Activated effector memory CD4-positive, alpha-beta T cell treated with Interleukin-2 at 50 U/mL for 16 hours (primary cell): ENCODE data around the gene CTTNBP2.

ENCODE experiments used
- DNase-seq: peaks from one replicate; pipeline ENCODE4 v3.0.0-alpha.2; 2020

CTTNBP2 gene

GRCh38 chr7:117816727-117817126 is 56.5 kb downstream of the CTTNBP2 start:
- DNase-seq, result no peak

DNA sequence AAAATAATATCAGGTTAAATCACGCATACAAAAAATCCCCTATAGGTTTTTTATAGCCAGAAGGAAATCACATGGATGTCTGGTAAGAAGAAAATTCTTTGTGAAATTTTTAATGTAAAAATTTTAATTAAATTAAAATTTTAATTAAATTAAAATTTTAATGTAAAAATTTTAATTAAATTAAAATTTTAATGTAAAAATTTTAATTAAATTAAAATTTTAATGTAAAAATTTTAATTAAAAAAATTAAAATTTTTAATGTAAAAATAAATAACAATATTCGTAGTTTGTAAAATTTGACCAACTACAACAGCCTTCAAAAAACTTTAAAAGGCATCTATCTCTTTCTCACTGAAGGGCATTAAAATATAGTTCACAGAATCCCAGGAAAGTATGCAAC is 61.5 kb downstream of the CTTNBP2 start:
- no peak for DNase-seq

- no peak for DNase-seq
Measured at GRCh38 chr7:117810642-117811512, 62.4 kb downstream of the CTTNBP2 start.

- DNase-seq, result no peak
Measured at GRCh38 chr7:117809958-117810357, 63.3 kb downstream of the CTTNBP2 start.

- DNase-seq, result no peak
Measured at GRCh38 chr7:117808910-117809705, 64.1 kb downstream of the CTTNBP2 start.

GRCh38 chr7:117808341-117808757 is 64.9 kb downstream of the CTTNBP2 start:
- no peak for DNase-seq

- no peak for DNase-seq
Measured at GRCh38 chr7:117807676-117808075, 65.6 kb downstream of the CTTNBP2 start.

DNA sequence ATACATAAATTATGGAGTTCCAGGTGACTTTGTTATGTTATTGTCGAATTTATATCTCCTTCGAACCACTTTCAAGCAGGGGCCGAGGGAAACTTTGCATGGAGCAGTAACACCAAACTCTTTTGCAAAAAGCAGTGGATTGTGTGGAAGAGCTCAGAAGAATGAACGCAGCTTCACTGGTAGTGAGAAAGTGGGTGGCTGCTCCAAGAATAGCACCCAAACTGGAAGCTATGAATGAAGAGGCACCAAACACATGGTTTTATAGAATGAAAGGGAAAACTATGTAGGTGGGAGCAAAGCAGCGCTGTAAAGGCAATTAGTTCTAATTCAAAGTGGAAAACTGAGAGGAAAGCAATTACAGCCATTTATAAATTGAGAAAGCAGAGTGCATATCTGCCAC is 67.2 kb downstream of the CTTNBP2 start:
- DNase-seq, result no peak

DNA sequence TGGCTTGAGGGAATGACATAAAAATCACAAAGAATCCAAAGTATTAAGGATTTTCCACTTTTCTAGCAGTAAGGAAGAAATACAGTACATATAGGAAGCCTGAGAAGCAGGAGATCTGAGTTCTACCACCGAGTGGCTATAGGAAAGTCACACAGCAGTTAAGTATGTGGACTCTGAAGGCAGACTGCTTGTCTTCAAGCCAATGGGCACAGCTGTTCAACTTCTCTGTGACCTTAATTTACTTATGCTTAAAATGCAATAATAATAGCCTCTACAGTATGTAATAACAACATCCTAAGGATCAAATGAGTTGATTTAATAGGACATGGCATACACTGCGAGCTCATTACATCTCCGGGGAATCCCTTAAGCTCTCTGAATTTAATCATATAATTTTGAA is 68.0 kb downstream of the CTTNBP2 start:
- DNase-seq, result no peak

GRCh38 chr7:117803476-117803875 is 69.8 kb downstream of the CTTNBP2 start:
- DNase-seq, result no peak

DNA sequence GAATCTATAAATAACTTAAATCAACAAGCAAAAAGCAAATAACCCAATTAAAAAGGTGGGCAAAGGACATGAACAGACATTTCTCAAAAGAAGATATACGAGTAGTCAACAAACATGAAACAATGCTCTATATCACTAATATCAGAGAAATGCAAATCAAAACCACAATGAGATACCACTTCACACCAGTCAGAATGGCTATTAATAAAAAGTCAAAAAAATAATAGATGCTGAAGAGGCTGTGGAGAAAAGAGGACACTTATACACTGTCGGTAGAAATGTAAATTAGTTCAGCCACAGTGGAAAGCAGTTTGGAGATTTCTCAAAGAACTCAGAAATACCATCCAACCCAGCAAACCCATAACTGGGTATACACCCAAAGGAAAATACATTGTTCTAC is 70.6 kb downstream of the CTTNBP2 start:
- no peak for DNase-seq

DNA sequence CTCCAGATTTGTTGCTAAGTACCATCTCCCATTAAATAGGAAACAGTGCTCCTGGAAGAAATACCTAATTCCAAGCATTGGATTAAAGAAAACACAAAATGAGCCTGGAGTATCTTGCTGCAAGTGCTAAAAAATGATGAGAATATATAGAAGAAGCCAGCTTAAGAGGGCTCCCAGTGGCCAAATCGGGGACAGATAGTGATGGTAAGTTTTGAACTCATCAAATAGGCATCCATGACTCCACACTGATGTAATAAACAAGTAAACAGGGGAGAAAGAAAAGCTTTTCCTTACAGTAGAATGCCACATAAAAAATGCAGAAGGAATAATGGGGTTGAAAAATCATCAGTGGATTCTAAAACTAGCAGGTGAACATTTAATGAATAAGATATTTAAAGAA is 72.4 kb downstream of the CTTNBP2 start:
- DNase-seq, result no peak

DNA sequence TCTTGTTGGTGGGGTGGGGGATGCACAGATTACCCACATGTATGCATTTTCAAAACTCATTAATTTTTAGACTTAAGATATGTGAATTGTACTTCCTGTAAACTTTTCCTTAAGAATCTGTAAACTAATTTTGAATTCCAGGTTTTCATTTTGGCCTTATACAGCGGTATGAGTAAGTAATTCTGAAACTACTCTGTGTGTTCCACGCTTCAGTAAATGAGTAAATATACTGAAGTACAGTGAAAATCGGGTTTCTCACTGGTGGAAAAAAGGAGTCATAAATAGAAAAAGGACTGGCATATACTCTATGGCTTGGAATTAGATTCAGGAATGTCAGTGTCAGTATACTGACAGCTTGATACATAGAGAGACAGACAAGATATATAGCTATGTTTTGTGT is 72.8 kb downstream of the CTTNBP2 start:
- DNase-seq, result no peak

DNA sequence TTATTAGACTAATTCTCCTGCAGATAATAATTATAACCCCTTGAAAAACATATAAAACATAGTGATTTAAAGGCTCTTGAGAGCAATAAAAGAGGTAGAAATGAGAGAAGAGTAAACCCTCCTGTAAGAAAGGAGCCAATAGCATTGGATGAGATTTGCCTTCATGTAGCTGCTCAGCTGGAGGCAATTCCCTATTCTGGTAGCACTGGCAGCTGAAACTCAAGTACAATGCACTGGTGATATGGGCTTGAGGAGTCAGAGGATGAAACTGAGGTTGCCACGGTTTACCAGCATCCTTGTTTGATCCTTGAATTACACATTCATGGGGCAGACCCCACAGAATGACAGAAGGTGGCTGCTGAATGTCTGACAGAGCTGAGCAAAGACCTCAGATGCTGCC is 76.4 kb downstream of the CTTNBP2 start:
- no peak for DNase-seq

- DNase-seq, result no peak
Measured at GRCh38 chr7:117793976-117794375, 79.3 kb downstream of the CTTNBP2 start.

- no peak for DNase-seq
Measured at GRCh38 chr7:117793521-117793920, 79.7 kb downstream of the CTTNBP2 start.

GRCh38 chr7:117791877-117792780 is 81.1 kb downstream of the CTTNBP2 start:
- no peak for DNase-seq

DNA sequence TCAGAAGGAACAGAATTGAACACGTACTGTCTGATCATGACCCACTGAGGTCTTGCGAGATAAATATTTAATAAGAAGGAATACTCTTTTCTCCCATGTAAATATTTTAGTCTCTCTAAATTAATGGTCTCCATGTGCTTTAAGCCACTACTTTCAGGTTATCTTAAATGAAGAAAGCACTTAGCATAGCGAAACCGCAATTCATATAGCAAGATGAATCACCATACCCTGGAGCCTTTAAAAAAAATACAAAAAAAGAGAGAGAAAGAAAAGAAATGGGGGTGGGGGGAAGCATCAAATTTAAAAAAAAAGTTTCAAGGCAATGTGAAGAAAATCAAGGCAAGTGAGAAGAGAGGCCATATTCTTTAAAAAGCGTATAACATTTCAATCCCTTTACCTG is 82.5 kb downstream of the CTTNBP2 start:
- DNase-seq, result no peak

GRCh38 chr7:117790251-117790650 is 83.0 kb downstream of the CTTNBP2 start:
- no peak for DNase-seq

GRCh38 chr7:117785431-117785830 is 87.8 kb downstream of the CTTNBP2 start:
- DNase-seq, result no peak

DNA sequence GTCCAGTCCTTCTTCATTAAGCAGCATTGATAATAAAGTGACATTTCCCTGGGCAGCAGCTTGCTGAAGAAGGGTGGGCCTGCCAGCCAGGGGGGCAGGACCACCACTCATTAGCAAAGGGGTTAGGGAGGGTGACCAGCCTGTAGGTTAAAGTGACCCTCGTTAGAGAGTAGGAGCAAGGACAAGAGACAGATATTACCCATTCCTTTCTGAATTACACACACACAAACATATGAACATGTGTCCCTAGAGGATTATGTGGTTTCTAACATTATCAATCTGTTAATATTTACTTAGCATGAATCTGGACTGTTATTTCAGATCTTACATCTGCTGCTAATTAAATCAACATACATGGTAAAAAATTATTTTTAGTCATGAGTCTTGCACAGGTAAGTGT is 88.9 kb downstream of the CTTNBP2 start:
- DNase-seq, result no peak

DNA sequence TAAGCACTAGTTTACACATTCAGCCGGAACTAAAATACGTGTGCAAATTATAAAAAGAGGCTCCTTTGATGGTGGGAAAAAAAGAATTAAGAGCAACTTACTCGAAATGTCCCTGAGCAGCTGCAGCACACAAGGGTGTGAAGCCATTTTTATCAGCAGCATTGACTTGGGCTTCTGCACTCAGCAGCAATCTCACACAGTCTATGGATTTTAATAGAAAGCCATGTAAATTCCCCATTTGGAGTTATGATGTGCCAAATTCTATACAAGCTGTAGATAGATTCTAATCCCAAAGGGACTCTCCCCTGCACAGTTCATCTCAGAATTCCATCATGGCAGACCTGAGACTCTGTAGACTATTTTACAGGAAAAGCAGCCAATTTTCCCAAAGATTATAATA is 90.5 kb downstream of the CTTNBP2 start:
- no peak for DNase-seq

GRCh38 chr7:117781707-117782106 is 91.5 kb downstream of the CTTNBP2 start:
- DNase-seq, result no peak
